Dedifferentiated amniotic fluid mesenchymal stem cell (primary cell): ENCODE results near the gene ETDC.
"Not testable (repeated sequence)": the region's sequence is repeated elsewhere in the genome, so short reads cannot be mapped to it uniquely, and the experiment has no call there.

Experiments used
- DNase-seq: peaks from one replicate; pipeline ENCODE4 v3.0.0-alpha.2; 2016; ENCODE audit errors: extremely low spot score

ETDC gene

DNA sequence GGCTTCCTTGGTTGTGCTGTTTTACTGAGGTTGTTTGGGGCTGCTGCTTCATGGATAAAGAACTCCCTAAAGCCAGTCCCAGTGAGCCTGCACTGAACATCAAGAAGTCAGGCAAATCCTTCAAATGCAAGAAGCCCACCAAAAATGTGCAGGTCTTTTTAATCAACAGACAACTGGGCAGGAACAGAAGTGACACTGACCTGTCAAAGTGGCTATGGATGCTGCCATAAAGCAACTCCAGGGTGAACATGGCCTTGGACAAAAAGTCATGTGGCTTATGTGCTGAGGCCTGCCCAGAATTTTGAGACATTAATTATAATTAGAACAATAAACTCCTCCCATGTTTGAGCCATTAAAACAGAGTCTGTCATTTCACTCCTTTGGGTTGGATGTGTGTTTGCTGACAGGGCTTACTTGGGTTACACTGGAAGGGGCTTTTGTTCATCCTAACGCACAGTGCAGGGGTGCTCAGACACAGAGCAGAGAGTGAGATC lies at the start of gene ETDC:
Gene ETDC, plus strand, starts transcription at position 51 of the 494 bp plus-strand sequence. Its CDS starts 0 bp downstream, at position 51.
- DNase-seq: no peak

DNA sequence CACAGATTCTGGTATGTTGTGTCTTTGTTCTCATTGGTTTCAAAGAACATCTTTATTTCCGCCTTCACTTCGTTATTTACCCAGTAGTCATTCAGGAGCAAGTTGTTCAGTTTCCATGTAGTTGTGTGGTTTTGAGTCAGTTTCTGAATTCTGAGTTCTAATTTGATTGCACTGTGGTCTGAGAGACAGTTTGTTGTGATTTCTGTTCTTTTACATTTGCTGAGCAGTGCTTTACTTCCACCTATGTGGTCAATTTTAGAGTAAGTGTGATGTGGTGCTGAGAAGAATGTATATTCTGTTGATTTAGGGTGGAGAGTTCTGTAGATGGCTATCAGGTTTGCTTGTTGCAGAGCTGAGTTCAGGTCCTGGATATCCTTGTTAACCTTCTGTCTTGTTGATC lies 48.3 kb upstream of the ETDC start:
- not testable (repeated sequence) for DNase-seq

DNA sequence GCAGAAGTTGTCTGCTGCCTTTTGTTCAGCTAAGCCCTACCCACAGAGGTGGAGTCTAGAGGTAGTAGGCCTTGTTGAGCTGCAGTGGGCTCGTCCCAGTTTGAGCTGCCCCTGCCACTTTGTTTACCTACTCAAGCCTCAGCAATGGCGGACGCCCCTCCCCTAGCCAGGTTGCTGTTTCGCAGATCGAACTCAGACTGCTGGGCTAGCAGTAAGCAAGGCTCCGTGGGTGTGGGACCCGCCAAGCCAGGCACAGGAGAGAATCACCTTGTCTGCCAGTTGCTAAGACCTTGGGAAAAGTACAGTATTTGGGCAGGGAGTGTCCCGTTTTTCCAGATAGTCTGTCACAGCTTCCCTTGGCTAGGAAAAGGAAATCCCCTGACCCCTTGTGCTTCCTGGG lies 45.9 kb upstream of the ETDC start:
- DNase-seq: not testable (repeated sequence)

- no peak for DNase-seq
These were observed 45.1 kb upstream of the ETDC start for GRCh38 chrX:135264206-135264605.

GRCh38 chrX:135273162-135273561 lies 36.1 kb upstream of the ETDC start:
- DNase-seq: peak; percentile 11

DNA sequence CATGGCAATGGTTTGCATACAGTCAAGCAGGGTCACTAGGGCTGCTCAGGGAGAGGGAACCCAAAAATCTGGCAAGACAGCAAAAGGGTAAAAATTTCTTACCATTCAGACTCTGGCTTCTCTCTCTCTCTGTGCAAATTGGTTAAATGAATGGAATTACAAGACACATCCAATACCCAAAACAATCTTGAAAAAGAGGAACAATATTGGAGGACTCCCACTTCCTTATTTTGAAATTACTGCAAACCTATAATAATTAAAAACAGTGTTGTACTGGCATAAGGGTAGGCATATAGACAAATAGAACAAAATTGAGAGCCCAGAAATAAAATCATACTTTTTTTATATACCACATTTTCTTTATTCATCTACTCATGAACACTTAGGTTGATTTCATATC lies 33.3 kb upstream of the ETDC start:
- DNase-seq: no peak

DNA sequence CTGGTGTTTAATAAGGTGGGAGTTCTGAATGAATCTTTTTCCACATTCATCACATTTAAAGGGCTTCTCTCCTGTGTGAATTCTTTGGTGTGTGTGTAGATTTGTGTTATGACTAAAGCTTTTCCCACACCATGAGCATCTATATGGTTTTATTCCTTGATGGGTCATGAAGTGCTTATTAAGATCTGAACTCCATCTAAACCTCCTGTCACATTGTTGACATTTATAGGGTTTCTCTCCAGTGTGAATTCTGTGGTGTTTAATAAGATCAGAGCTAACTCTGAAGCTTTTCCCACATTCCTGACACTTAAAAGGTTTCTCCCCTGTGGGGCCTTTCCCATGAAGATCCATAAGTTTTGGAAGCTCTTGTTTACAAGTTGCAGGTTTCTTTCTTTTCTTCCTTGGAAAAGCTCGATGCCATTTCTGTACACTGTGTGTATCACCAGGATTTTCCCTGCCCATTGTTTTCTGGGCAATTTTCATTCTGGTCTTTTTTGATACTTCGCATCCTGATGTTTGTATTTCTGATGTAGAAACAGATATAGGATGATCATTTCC lies 21.9 kb upstream of the ETDC start:
- no peak for DNase-seq

GRCh38 chrX:135295238-135295943 lies 13.9 kb upstream of the ETDC start:
- DNase-seq: no peak

GRCh38 chrX:135295944-135296305 lies 13.4 kb upstream of the ETDC start:
- no peak for DNase-seq

GRCh38 chrX:135302269-135302873 lies 6.9 kb upstream of the ETDC start:
- DNase-seq: no peak

DNA sequence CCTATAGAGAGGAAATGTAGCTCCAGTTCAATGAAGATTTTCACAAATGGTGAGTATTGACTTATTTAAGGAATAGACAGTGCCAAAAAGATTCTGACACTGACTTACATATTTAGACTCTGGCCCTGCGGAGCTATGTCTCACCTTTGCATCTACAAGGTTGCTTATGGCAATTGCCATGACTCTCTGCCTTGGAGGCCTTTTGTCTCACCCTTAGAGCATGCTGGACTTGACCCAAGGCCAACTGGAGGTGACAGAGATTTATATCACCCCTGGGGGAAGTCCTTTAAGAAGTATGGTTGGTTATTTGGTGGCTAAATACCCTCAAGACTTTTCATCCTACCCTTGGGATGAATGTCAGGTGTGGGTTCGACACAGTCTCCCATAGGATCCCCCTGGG lies 4.5 kb upstream of the ETDC start:
- DNase-seq: no peak

DNA sequence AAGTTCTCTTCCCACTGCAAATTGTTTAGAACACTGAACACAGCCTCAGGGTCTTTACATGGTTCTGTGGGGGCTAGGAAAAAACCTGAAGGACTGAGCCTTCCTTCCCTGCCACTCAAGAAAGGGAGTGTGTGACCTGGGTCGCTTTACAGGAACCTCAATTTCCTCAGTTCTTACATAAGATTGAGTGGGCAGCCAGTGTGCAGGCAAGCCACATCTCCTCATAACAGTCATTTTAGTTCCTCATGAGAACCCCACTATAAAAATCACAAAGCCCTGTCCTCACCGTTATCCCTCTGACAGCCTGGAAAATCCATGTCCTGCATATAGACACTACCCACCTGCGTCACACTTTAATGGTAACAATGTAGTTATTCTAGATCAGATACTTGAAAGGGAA lies 2.1 kb upstream of the ETDC start:
- DNase-seq: no peak

DNA sequence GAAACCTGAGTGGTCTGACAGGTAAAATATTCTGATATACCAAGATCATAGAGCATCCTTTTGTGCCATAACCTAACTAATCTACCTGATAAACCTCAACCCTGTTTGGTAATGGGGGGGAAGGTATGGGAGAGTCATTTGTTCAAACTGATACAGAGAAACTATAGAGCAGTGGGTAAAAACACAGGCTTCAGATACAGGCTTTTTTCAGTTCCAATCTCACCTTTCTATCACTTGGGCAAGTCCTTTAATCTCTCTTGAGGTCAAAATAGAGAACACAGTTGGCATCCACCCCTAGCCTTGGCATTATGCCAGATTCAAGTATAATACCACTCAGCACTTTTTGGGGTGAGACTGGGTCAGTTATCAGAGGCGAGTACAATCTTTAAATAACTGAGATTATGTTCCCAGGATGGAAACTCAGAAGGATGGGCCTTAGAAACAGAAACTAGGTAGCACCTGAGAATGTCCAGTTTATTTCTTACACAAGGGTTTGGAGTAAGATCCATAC lies 880 bp upstream of the ETDC start:
- DNase-seq: no peak

DNA sequence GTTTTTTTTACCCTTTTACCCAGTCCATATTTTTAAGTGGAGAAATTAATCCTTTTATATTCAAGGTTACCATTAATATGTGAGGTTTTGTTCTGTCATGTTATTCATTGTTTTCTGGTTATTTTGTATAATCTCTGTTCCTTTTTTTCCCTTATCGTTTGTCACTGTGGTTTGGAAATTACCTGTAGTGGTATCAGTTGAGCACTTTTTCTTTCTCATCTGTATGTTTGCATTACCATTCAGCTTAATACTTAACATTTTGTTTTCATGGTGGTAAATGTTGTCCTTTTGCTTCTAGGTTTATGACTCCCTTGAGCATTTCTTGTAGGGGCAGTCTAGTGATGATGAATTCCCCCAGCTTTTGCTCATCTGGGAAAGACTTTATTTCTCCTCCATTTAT lies 6.6 kb downstream of the ETDC start:
- no peak for DNase-seq

DNA sequence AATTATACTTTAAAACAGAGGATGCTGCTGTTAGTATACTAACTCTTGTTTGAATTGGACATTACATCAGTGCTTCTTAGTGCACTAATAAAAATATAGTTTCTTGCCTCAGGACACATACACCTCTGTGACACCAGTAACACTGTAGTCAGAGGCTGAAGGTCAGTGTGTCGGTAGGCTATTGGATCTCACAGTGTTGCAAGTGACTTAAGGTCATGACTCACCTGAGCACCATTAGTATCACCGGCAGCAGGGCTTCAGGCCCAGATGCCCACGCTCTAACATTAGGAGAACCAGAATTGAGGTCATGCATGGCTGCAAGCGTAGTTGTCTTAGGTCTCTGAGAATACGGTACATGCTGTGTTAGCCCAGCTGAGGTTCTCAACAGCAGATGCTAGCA lies 15.2 kb downstream of the ETDC start:
- no peak for DNase-seq

- DNase-seq: not testable (repeated sequence)
These were observed 15.9 kb downstream of the ETDC start for GRCh38 chrX:135325036-135325818.

DNA sequence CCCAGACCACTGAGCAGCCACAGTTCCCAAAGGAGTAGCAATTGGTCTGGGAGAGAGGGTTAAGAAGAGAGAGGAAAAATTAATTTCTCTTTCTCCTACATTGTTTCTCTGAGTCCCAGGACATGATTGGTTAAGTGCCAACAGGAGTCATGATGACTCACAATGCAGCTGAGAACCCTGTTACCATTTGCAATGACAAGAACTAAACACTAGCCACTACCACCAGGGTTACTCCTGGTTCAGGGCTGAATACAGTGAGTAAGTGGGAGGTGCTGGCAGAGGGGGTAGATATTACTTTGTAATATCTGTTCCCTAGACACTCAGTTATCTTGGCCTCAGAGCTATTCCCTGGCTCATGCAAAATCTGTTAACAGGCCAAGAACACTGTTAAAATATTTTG lies 18.0 kb downstream of the ETDC start:
- DNase-seq: peak; percentile 26

GRCh38 chrX:135328421-135329005 lies 19.2 kb downstream of the ETDC start:
- no peak for DNase-seq

- no peak for DNase-seq
These were observed 21.4 kb downstream of the ETDC start for GRCh38 chrX:135330706-135331105.

- no peak for DNase-seq
These were observed 22.2 kb downstream of the ETDC start for GRCh38 chrX:135331525-135331924.

GRCh38 chrX:135340831-135341230 lies 31.6 kb downstream of the ETDC start:
- DNase-seq: peak; percentile 66

DNA sequence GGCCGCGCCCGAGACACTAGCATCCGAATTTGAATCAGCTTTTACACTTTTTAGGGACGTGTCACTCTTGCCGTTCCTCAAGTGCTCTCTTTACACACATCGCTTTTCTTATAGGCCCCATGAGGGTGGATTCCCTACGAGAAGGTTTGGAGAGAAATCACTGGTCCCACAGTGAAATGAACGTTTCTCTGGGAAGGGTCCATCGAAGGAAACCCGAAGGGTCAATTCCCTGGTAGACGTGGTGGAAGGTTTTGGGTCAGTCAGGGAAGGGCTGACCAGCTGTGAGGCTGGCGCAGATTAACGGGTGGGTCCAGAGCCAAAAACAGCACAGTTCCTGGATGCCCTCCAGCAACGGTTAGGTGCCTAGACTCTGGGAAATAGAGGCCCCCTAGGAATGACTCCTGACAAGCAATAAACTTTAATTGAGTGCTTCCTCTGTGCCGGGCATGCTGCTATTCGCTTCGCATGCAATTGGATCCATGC lies 35.9 kb downstream of the ETDC start:
- DNase-seq: peak; percentile 18
